ENCODE data around the gene SNCAIP.

SNCAIP gene

GRCh38 chr5:122465031-122465577 lies 153.1 kb downstream of the SNCAIP start:
- no peaks in the 10 kb centered on the region for H3K4me1 Mint-ChIP-seq (ENCODE audit: low read depth in 2 of 2)
- H3K36me3 Mint-ChIP-seq (ENCODE audit: insufficient read depth) = no peaks in the 10 kb centered on the region
- no peak overlapping the region for H3K4me3 Mint-ChIP-seq
- no peak overlapping the region for H3K27ac Mint-ChIP-seq
- no peak for ATAC-seq (replicated peaks)
- no peaks in the 10 kb centered on the region for H3K27me3 Mint-ChIP-seq
- no peaks in the 10 kb centered on the region for H3K9me3 Mint-ChIP-seq
- no peak for DNase-seq

DNA sequence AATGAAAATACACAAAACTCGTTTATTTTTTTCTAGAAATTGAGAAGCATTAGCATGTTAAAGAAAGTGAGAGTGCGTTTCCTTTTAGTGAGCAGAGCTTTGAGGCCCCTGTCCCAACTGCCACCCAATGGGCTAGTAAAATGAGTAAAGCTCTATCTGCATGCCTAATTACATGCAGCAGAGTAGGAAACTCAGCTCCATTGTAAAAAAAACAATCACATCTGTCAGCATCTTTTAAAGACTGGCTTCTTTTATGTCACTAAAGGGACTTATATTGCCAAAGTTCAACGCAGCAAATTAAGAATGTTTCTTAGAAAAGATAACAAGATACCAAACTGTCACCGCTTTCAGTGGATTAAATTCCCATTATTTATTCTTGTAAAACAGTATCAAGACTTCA lies 154.0 kb downstream of the SNCAIP start:
- DNase-seq (no peak), ATAC-seq (replicated peaks) (no peak)
- Mint-ChIP-seq H3K4me3 (no peak overlapping the region), H3K4me1 (ENCODE audit: low read depth in 2 of 2) (no peaks in the 10 kb centered on the region), H3K27me3 (no peaks in the 10 kb centered on the region), H3K9me3 (no peaks in the 10 kb centered on the region), H3K36me3 (ENCODE audit: insufficient read depth) (no peaks in the 10 kb centered on the region), H3K27ac (no peak overlapping the region)

- Mint-ChIP-seq H3K36me3 (ENCODE audit: insufficient read depth) (no peaks in the 10 kb centered on the region), H3K4me3 (no peak overlapping the region), H3K27ac (no peak overlapping the region), H3K9me3 (peaks cover 6 to 7% of the 10 kb centered on the region in 2 donors), H3K27me3 (no peaks in the 10 kb centered on the region), H3K4me1 (ENCODE audit: low read depth in 2 of 2) (no peaks in the 10 kb centered on the region)
- ATAC-seq (replicated peaks) (no peak), DNase-seq (no peak)
Observed at GRCh38 chr5:122468351-122469116, 156.5 kb downstream of the SNCAIP start.

- no peak overlapping the region for H3K27ac Mint-ChIP-seq
Observed at GRCh38 chr5:122469384-122469919, 157.4 kb downstream of the SNCAIP start.

GRCh38 chr5:122470365-122470764 lies 158.3 kb downstream of the SNCAIP start:
- Mint-ChIP-seq H3K36me3 (ENCODE audit: insufficient read depth) (no peaks in the 10 kb centered on the region), H3K27ac (no peak overlapping the region), H3K9me3 (peaks cover 6 to 7% of the 10 kb centered on the region in 2 donors), H3K4me3 (no peak overlapping the region), H3K4me1 (ENCODE audit: low read depth in 2 of 2) (no peaks in the 10 kb centered on the region), H3K27me3 (no peaks in the 10 kb centered on the region)
- no peak for DNase-seq
- ATAC-seq (replicated peaks) = no peak

More at GRCh38 chr5:122469384-122469919, 157.4 kb downstream of the SNCAIP start:
- H3K36me3 Mint-ChIP-seq (ENCODE audit: insufficient read depth) = no peaks in the 10 kb centered on the region
- H3K4me3 Mint-ChIP-seq = no peak overlapping the region
- peaks cover 6 to 7% of the 10 kb centered on the region in 2 donors for H3K9me3 Mint-ChIP-seq
- ATAC-seq (replicated peaks) (no peak), DNase-seq (no peak)
- H3K27me3 Mint-ChIP-seq = no peaks in the 10 kb centered on the region
- no peaks in the 10 kb centered on the region for H3K4me1 Mint-ChIP-seq (ENCODE audit: low read depth in 2 of 2)

GRCh38 chr5:122471031-122471751 lies 159.2 kb downstream of the SNCAIP start:
- H3K27me3 Mint-ChIP-seq = no peaks in the 10 kb centered on the region
- H3K27ac Mint-ChIP-seq = no peak overlapping the region
- H3K36me3 Mint-ChIP-seq (ENCODE audit: insufficient read depth) = peaks cover 3% of the 10 kb centered on the region
- no peaks in the 10 kb centered on the region for H3K4me1 Mint-ChIP-seq (ENCODE audit: low read depth in 2 of 2)
- no peak for DNase-seq
- H3K4me3 Mint-ChIP-seq = no peak overlapping the region
- no peak for ATAC-seq (replicated peaks)
- H3K9me3 Mint-ChIP-seq = peaks cover 6 to 7% of the 10 kb centered on the region in 2 donors

GRCh38 chr5:122471752-122472061 lies 159.7 kb downstream of the SNCAIP start:
- no peak for DNase-seq
- no peaks in the 10 kb centered on the region for H3K4me1 Mint-ChIP-seq (ENCODE audit: low read depth in 2 of 2)
- H3K4me3 Mint-ChIP-seq = no peak overlapping the region
- no peaks in the 10 kb centered on the region for H3K27me3 Mint-ChIP-seq
- no peak for ATAC-seq (replicated peaks)
- H3K27ac Mint-ChIP-seq = no peak overlapping the region
- peaks cover 6 to 7% of the 10 kb centered on the region in 2 donors for H3K9me3 Mint-ChIP-seq
- H3K36me3 Mint-ChIP-seq (ENCODE audit: insufficient read depth) = peaks cover 3% of the 10 kb centered on the region

DNA sequence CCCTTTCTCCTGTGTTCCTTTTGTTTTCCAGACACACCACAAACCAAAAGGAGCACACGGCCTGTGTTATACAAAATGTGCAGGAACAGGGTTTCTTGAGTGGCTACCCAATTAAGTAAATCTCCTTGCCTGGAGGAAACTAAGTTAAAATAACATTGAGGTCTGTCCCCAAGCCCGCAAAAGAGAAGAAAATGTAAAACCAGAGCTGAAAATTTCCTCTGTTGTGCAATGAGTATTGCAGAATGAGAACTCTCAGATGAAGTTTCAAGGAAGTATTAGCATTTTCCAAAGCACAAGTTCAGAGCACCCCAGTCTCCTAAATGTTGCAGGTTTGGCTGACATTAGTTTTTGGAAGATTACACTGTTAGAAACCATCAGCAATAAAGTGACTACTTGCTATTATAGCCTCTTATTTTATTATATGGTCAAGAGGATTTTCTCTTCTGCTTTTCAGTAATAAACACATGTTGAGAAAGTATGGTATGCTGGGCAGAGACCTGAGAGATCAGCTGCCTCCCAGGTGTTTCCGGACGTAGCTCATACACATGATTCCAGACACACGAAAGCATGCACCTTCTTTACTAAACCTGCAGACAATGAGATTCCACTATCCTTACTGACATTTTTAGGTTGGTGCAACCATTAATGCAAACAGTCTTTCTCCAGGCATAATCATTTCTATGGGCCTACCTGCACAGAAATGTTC lies 161.3 kb downstream of the SNCAIP start:
- no peaks in the 10 kb centered on the region for H3K4me1 Mint-ChIP-seq (ENCODE audit: low read depth in 2 of 2)
- H3K9me3 Mint-ChIP-seq = peaks cover 6 to 7% of the 10 kb centered on the region in 2 donors
- H3K36me3 Mint-ChIP-seq (ENCODE audit: insufficient read depth) = peaks cover 3% of the 10 kb centered on the region
- ATAC-seq (replicated peaks) = no peak
- H3K4me3 Mint-ChIP-seq = no peak overlapping the region
- no peak overlapping the region for H3K27ac Mint-ChIP-seq
- no peak for DNase-seq
- peaks cover 0 to 9% of the 10 kb centered on the region in 2 donors for H3K27me3 Mint-ChIP-seq

- peaks cover 3% of the 10 kb centered on the region for H3K36me3 Mint-ChIP-seq (ENCODE audit: insufficient read depth)
- no peak for DNase-seq
- peaks cover 0 to 9% of the 10 kb centered on the region in 2 donors for H3K27me3 Mint-ChIP-seq
- no peaks in the 10 kb centered on the region for H3K4me1 Mint-ChIP-seq (ENCODE audit: low read depth in 2 of 2)
- peaks cover 6 to 7% of the 10 kb centered on the region in 2 donors for H3K9me3 Mint-ChIP-seq
- H3K4me3 Mint-ChIP-seq = no peak overlapping the region
- no peak overlapping the region for H3K27ac Mint-ChIP-seq
- ATAC-seq (replicated peaks) = no peak
Observed at GRCh38 chr5:122473941-122474340, 161.9 kb downstream of the SNCAIP start.

DNA sequence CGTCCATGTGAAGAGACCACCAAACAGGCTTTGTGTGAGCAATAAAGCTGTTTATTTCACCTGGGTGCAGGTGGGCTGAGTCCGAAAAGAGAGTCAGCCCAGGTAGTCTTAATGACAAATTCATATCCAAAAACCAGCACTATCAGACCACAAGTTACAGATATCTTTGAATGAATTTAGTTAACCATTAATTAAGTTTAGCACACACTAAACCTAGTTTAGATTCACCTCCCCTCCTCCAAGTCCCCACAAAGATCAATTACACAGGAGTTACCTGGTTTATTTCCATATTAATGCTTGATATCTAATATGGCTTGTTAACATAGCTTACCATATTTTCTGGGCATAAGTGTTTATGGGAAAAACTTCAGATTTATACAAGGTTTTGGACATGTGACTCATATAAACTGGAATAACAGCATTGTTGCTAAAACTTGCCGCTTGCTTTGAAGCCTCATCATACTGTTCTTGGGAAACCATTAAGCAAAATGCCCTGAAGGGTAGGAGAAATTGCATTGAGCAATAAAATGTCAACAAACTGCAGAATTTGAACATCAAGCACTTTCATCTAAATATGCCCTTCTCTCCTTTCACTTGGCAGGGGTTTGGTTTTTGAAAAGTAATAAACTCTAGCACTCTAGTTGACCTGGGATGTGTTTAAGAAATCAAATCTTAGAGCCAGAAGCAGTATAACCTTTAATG lies 166.9 kb downstream of the SNCAIP start:
- no peaks in the 10 kb centered on the region for H3K4me1 Mint-ChIP-seq (ENCODE audit: low read depth in 2 of 2)
- DNase-seq = no peak
- H3K36me3 Mint-ChIP-seq (ENCODE audit: insufficient read depth) = peaks cover 3% of the 10 kb centered on the region
- H3K9me3 Mint-ChIP-seq = no peaks in the 10 kb centered on the region
- H3K27ac Mint-ChIP-seq = no peak overlapping the region
- H3K27me3 Mint-ChIP-seq = peaks cover 0 to 9% of the 10 kb centered on the region in 2 donors
- H3K4me3 Mint-ChIP-seq = no peak overlapping the region
- ATAC-seq (replicated peaks) = no peak

DNA sequence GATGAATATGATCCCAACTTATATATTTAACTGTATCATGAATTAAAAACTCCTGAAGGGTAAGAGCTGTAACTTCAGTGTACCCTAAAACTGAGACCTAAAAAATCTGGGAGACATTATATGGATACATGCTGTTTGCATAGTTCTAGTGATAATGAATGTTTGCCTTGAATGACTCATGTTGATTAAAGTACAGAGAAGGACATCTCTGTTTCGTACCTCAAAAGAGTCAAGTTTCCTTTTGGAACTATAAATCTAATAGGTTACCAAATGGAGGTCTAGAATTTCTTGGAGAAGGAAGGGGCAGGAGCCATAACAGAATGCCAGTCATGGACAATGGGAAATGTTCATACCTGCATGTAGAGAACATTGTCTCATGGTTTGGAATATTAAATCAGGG lies 168.1 kb downstream of the SNCAIP start:
- H3K27ac Mint-ChIP-seq = no peak overlapping the region
- no peaks in the 10 kb centered on the region for H3K4me1 Mint-ChIP-seq (ENCODE audit: low read depth in 2 of 2)
- peaks cover 3% of the 10 kb centered on the region for H3K36me3 Mint-ChIP-seq (ENCODE audit: insufficient read depth)
- no peak for ATAC-seq (replicated peaks)
- H3K27me3 Mint-ChIP-seq = peaks cover 0 to 9% of the 10 kb centered on the region in 2 donors
- H3K4me3 Mint-ChIP-seq = no peak overlapping the region
- H3K9me3 Mint-ChIP-seq = no peaks in the 10 kb centered on the region
- no peak for DNase-seq

- ATAC-seq (replicated peaks) = no peak
- Mint-ChIP-seq H3K27me3 (no peaks in the 10 kb centered on the region), H3K4me1 (ENCODE audit: low read depth in 2 of 2) (no peaks in the 10 kb centered on the region), H3K9me3 (peaks cover 0 to 2% of the 10 kb centered on the region in 2 donors), H3K27ac (no peak overlapping the region), H3K4me3 (no peak overlapping the region), H3K36me3 (ENCODE audit: insufficient read depth) (no peaks in the 10 kb centered on the region)
- no peak for DNase-seq
Observed at GRCh38 chr5:122484103-122484502, 172.1 kb downstream of the SNCAIP start.

DNA sequence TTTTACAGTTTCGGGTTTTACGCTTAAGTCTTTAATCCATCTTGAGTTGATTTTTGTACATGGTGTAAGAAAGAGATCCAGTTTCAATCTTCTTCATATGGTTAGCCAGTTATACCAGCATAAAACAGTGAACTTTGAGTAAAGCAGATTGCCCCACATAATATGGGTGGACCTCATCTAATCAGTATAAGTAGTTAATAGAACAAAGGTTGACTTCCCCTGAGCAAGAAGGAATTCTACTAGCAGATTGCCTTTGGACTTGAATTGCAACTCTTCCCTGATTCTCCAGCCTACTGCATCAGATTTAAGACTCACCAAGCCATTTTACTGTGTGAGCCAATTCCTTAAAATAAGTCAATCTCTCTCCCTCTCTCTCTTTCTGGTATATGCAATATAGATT lies 173.2 kb downstream of the SNCAIP start:
- Mint-ChIP-seq H3K27ac (no peak overlapping the region), H3K4me1 (ENCODE audit: low read depth in 2 of 2) (no peaks in the 10 kb centered on the region), H3K27me3 (no peaks in the 10 kb centered on the region), H3K4me3 (no peak overlapping the region), H3K9me3 (peaks cover 0 to 2% of the 10 kb centered on the region in 2 donors), H3K36me3 (ENCODE audit: insufficient read depth) (no peaks in the 10 kb centered on the region)
- ATAC-seq (replicated peaks) = no peak
- no peak for DNase-seq
